WERI-Rb-1 (cell line): ENCODE results near the gene DNAH8.

Experiments
- DNase-seq: peaks from one replicate; pipeline ENCODE4 v3.0.0-alpha.2; 2020
- H3K27ac ChIP-seq: fragments of 250-450 bp; sonication (Bioruptor Pico); 2 replicates; pipeline ENCODE4 v1.5.1; 2020; ENCODE audit warnings: mild to moderate bottlenecking, moderate library complexity
- H3K27me3 ChIP-seq: fragments of 250-450 bp; sonication (Bioruptor Pico); 2 replicates; pipeline ENCODE4 v1.5.1; 2021; ENCODE audit warnings: mild to moderate bottlenecking, low read depth, moderate library complexity; ENCODE audit not compliant: insufficient read depth, severe bottlenecking
- H3K36me3 ChIP-seq: fragments of 250-450 bp; sonication (Bioruptor Pico); 2 replicates; pipeline ENCODE4 v1.5.1; 2020; ENCODE audit warnings: mild to moderate bottlenecking, moderate library complexity
- H3K4me3 ChIP-seq: 2 replicates; pipeline ENCODE4 v1.5.1; 2011; ENCODE audit warnings: low read depth, mild to moderate bottlenecking, control low read depth, low read length
- H3K9me3 ChIP-seq: fragments of 250-450 bp; sonication (Bioruptor Pico); 2 replicates; pipeline ENCODE4 v1.5.1; 2021; ENCODE audit warnings: mild to moderate bottlenecking, moderate library complexity; ENCODE audit not compliant: severe bottlenecking
- CTCF ChIP-seq: IDR thresholded peaks from 2 replicates; pipeline ENCODE4 v1.5.1; 2011; ENCODE audit warnings: low read depth, mild to moderate bottlenecking, control low read depth, inconsistent platforms, low read length

The DNAH8 gene

DNA sequence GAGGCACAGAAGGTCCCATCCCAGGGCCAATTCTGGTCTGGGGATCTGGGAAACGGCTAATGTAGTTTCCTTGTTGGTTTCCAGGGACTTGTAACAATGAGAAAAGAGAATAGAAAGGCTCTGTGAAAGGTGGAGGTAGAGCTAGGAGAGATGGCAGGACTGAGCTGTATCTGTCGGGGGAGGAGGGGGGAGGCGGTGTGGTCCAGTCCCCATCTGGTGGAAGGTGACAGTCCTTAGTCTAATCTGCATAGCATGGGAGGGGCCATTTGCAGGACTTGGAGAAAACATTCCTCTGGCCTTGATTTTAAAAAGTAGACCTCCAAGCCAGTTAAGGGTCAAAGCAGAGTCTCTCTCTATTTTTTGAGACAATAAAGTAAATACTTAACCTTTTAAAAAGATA, 137.1 kb downstream of the DNAH8 start:
- Histone ChIP-seq H3K9me3 (no peaks in the 10 kb centered on the region), H3K27ac (no peak overlapping the region), H3K36me3 (no peaks in the 10 kb centered on the region), H3K4me3 (no peak overlapping the region), H3K27me3 (no peaks in the 10 kb centered on the region)
- no peak for TF ChIP-seq CTCF
- DNase-seq: peak; percentile 72

DNA sequence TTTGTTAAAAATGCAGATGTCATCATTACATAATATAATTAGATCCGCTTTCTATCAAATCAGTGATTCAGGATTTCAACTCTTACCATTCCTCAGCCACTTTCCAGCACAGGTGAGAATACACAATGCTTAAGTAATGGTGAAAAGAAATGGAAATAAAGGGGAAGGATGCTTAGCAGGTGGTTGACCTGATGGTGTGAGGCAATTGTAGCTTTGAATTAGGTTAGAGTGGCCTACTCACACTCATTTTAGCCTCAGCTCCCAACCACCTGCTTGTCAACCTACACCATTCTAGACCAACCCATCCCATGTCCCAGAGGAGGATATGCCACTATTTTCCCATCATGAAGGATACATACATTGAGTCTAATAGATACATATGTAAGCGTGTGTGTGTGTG, 138.1 kb downstream of the DNAH8 start:
- DNase-seq: no peak
- no peak overlapping the region for H3K27ac ChIP-seq
- no peaks in the 10 kb centered on the region for H3K36me3 ChIP-seq
- no peaks in the 10 kb centered on the region for H3K9me3 ChIP-seq
- H3K4me3 ChIP-seq: no peak overlapping the region
- TF ChIP-seq CTCF: no peak
- H3K27me3 ChIP-seq: no peaks in the 10 kb centered on the region

DNA sequence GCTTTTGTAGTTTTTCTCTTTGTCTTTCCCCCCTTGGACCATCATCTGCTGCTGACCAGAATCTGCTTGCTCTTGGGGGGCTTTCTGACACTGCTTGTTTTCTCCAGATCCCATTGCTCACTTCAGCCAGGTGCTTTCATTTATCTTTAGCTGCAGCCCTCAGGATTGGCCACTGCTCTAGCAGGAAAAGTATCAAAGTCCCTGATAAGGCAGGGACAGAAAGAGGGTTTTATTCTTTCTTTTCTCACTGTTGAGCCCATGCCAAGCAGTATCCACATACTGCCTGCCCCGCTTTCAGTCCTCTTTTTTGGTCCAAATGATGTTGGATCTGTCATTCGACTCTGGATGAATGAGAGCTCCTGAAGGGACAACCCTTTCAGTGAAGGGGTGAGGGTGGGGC, 141.4 kb downstream of the DNAH8 start:
- Histone ChIP-seq H3K4me3 (no peak overlapping the region), H3K27me3 (no peaks in the 10 kb centered on the region), H3K27ac (no peak overlapping the region), H3K36me3 (no peaks in the 10 kb centered on the region), H3K9me3 (no peaks in the 10 kb centered on the region)
- no peak for DNase-seq
- no peak for TF ChIP-seq CTCF

DNA sequence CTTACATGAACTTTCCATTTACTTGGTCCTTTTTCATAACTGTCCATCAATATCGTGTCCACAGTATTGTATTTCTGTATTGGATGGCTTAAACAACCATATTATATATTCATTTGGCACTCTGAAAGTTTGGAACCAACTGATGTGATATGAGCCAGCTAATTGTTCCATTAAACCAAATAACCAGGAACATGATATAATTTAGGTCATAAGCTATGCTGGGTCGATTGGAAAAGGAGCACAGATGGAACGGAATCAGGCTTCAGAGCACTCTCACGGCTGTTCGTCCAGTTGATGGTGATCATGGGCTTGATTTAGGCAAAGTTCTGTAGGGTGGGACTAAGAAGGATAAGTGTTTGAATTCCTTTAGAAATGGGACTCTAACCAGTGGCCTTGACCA, 142.7 kb downstream of the DNAH8 start:
- no peak for DNase-seq
- H3K27me3 ChIP-seq: no peaks in the 10 kb centered on the region
- H3K36me3 ChIP-seq: no peaks in the 10 kb centered on the region
- no peak overlapping the region for H3K27ac ChIP-seq
- no peak for TF ChIP-seq CTCF
- H3K9me3 ChIP-seq: no peaks in the 10 kb centered on the region
- no peak overlapping the region for H3K4me3 ChIP-seq

DNA sequence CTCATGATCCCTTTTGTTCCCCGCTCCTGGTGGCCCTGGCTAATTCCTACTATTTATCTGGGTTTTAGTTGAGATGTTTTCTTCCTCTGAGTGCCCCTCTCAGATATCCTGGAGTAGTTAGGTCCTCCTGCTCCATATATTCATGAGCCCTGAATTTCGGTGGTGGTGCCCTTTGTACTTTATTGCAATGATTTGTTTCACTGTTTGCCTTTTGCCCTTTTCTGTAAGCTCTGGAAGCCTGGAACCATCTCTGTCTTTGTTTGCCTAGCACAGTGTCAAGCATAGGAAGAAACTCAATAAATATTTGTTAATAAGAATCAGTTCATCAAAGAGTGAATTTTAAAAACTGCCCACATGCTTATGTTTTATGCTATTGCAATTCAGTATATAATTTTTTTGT, 144.9 kb downstream of the DNAH8 start:
- no peak for DNase-seq
- no peak overlapping the region for H3K27ac ChIP-seq
- no peak overlapping the region for H3K4me3 ChIP-seq
- no peak for TF ChIP-seq CTCF
- H3K36me3 ChIP-seq: no peaks in the 10 kb centered on the region
- H3K27me3 ChIP-seq: no peaks in the 10 kb centered on the region
- H3K9me3 ChIP-seq: no peaks in the 10 kb centered on the region

- H3K4me3 ChIP-seq: no peak overlapping the region
Observed at GRCh38 chr6:38861926-38862401, 146.9 kb downstream of the DNAH8 start.

More at GRCh38 chr6:38861926-38862401, 146.9 kb downstream of the DNAH8 start:
- no peaks in the 10 kb centered on the region for H3K36me3 ChIP-seq
- DNase-seq: no peak
- no peaks in the 10 kb centered on the region for H3K27me3 ChIP-seq
- H3K9me3 ChIP-seq: no peaks in the 10 kb centered on the region
- no peak for TF ChIP-seq CTCF
- H3K27ac ChIP-seq: no peak overlapping the region
